ENCODE data around the gene GALNT9. TPM values are rescaled to one million over a fixed set of nuclear protein-coding genes. Genes with fewer than 3 reads are reported as not detected.

Gene GALNT9
- polyA plus RNA-seq, 1 experiment, result not detected

GRCh38 chr12:132201391-132202120 lies 127.8 kb downstream of the GALNT9 start:
- CTCF ChIA-PET, result no interaction called here
- Histone ChIP-seq H3K27me3 (ENCODE audit: control insufficient read depth, insufficient read depth, low read length) (peaks cover 31% of the 10 kb centered on the region), H3K36me3 (ENCODE audit: control insufficient read depth, insufficient read depth, low read length) (no peaks in the 10 kb centered on the region), H3K4me3 (ENCODE audit: low read depth, low read length) (no peak overlapping the region)
- no peak for DNase-seq (ENCODE audit: low read depth)
- no peak for TF ChIP-seq CTCF (IDR thresholded peaks at IDR 0.05; ENCODE audit: insufficient read depth, low read depth, low read length)
- POLR2A ChIA-PET, result no interaction called here

- POLR2A ChIA-PET, result no interaction called here
- no peak for TF ChIP-seq CTCF (IDR thresholded peaks at IDR 0.05; ENCODE audit: insufficient read depth, low read depth, low read length)
Measured at GRCh38 chr12:132200800-132201199, 128.6 kb downstream of the GALNT9 start.

GRCh38 chr12:132199526-132200319 lies 129.7 kb downstream of the GALNT9 start:
- H3K27me3 ChIP-seq (ENCODE audit: control insufficient read depth, insufficient read depth, low read length), result peaks cover 17% of the 10 kb centered on the region
- H3K36me3 ChIP-seq (ENCODE audit: control insufficient read depth, insufficient read depth, low read length), result no peaks in the 10 kb centered on the region
- POLR2A ChIA-PET, result no interaction called here
- CTCF ChIA-PET, result no interaction called here
- TF ChIP-seq CTCF (IDR thresholded peaks at IDR 0.05; ENCODE audit: insufficient read depth, low read depth, low read length), result no peak
- no peak overlapping the region for H3K4me3 ChIP-seq (ENCODE audit: low read depth, low read length)
- no peak for DNase-seq (ENCODE audit: low read depth)

More at GRCh38 chr12:132200800-132201199, 128.6 kb downstream of the GALNT9 start:
- peaks cover 24% of the 10 kb centered on the region for H3K27me3 ChIP-seq (ENCODE audit: control insufficient read depth, insufficient read depth, low read length)
- no peak overlapping the region for H3K4me3 ChIP-seq (ENCODE audit: low read depth, low read length)
- CTCF ChIA-PET, result no interaction called here
- no peak for DNase-seq (ENCODE audit: low read depth)
- H3K36me3 ChIP-seq (ENCODE audit: control insufficient read depth, insufficient read depth, low read length), result no peaks in the 10 kb centered on the region

GRCh38 chr12:132199101-132199500 lies 130.3 kb downstream of the GALNT9 start:
- Histone ChIP-seq H3K4me3 (ENCODE audit: low read depth, low read length) (no peak overlapping the region), H3K27me3 (ENCODE audit: control insufficient read depth, insufficient read depth, low read length) (peaks cover 11% of the 10 kb centered on the region), H3K36me3 (ENCODE audit: control insufficient read depth, insufficient read depth, low read length) (no peaks in the 10 kb centered on the region)
- ChIA-PET CTCF (no interaction called here), POLR2A (no interaction called here)
- TF ChIP-seq CTCF (IDR thresholded peaks at IDR 0.05; ENCODE audit: insufficient read depth, low read depth, low read length), result no peak
- no peak for DNase-seq (ENCODE audit: low read depth)

- ChIA-PET CTCF (no interaction called here), POLR2A (no interaction called here)
- TF ChIP-seq CTCF (IDR thresholded peaks at IDR 0.05; ENCODE audit: insufficient read depth, low read depth, low read length), result no peak
- no peak overlapping the region for H3K4me3 ChIP-seq (ENCODE audit: low read depth, low read length)
- DNase-seq (ENCODE audit: low read depth), result no peak
- peaks cover 3% of the 10 kb centered on the region for H3K27me3 ChIP-seq (ENCODE audit: control insufficient read depth, insufficient read depth, low read length)
- no peaks in the 10 kb centered on the region for H3K36me3 ChIP-seq (ENCODE audit: control insufficient read depth, insufficient read depth, low read length)
Measured at GRCh38 chr12:132197581-132198354, 131.6 kb downstream of the GALNT9 start.

All from BJ (cell line).